ENCODE measurements around the gene RGS9BP.
A peak's percentile ranks its signal among the peaks of the same experiment; 100 is the strongest.
"Not testable (repeated sequence)": the region's sequence is repeated elsewhere in the genome, so short reads cannot be mapped to it uniquely, and the experiment has no call there.

The RGS9BP gene, protein sequence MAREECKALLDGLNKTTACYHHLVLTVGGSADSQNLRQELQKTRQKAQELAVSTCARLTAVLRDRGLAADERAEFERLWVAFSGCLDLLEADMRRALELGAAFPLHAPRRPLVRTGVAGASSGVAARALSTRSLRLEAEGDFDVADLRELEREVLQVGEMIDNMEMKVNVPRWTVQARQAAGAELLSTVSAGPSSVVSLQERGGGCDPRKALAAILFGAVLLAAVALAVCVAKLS

DNA sequence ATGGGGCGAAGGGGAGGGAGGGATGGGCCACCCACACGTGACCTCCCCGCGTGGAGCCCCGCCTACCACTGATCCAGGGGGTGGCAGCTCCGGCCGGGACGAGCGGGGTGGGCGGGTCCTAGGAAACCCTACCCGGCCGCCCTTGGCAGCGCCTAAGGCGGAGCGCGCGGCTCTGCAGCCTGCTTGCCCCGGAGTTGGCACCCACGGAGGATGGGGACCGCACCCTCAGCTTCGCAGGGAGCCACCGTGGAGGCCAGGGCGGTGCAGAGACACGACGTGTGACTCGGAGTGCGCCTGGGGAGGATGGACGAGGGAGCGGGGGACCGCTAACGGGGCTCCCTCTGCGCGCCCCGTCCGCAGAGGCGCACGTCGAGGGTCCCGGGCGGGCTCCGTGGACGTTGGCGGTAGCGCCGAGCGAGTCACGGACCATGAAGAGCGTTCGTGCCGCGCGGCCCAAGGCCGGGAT, at the start of gene RGS9BP:
RGS9BP (plus strand) TSS at position 129 of the 466 bp plus-strand sequence. CDS start 416 bp downstream, outside the sequence.
- peak; percentile 60 for DNase-seq

DNA sequence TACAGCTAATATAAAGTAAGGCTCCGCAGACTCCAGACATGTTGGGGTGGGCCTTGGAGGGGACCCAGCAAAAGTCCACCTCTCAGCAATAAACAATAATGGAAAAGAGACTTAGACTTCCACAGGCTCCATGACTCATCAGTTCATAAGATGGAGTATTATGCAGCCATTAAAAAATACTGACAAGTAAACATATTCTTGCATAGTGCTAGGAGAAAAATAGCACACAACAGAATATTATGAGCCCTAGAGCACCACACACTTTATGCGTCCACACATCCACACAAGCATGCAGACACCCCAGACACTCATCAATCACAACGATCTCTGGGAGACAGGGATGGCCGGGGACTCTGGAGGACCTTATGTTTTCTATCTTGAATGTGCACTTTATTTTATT, 48.7 kb upstream of the RGS9BP start:
- DNase-seq: no peak

DNA sequence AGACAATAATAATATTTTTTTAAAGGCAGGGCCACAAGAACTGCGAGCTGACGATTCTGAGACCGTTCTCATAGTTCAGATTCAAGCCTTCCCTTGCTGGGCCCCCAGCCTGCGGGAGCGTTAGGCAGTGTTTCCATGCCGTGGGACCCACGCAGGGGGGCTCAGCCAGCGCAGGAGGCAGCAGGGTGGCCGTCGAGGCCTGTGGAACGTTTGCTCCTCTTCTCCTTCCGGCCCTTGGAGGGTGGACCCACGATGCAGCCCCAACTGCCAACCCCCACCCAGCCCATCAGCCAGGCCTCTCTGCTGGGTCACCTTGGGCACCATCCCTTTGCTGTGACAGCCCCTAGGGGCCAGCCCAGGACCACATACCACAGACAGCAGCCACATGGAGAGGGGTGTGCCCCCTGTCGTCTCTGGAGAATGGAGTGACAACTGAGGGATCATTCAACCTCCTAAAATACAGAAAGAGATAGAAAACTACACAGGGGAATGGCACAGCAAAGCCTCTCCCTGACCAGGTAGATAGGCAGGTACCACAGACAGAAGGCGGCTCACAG, 47.9 kb upstream of the RGS9BP start:
- DNase-seq: no peak

DNA sequence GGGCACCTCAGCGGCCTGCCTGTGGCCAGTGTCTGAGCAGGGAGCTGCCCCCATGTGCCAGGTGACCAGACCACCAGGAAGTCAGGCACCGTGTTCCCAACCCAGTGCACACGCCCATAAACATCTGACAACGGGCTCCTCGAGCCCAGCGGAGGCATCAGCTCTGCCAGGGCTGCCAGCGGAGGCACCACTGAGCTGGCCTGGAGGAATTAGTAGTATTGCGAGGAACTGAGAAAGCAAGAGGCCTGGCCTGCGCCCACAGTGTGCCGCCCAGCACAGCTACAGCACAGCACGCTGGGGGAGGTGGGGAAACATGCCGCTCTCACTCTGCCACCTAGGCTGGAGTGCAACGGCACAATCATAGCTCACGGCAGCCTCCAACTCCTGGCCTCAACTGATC, 45.3 kb upstream of the RGS9BP start:
- DNase-seq: no peak

DNA sequence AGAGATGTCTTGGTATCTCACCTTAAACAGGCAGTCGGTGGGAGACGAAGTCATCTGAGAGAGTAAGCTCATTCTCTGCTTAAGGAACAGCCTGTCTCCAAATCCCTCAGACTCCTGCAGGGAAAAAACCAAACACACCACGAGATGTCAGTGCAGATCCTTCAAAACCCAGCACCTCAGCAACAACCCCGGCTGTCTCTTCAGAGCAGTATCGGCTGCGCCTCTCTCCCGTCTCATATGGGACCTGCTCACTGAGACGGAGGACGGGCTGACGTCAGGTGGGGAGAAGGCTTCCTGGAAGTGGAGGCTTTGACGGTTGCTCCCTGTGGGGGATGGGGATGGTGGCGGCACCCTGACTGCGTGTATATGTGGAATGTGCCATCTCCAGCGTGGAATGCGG, 44.3 kb upstream of the RGS9BP start:
- no peak for DNase-seq

DNA sequence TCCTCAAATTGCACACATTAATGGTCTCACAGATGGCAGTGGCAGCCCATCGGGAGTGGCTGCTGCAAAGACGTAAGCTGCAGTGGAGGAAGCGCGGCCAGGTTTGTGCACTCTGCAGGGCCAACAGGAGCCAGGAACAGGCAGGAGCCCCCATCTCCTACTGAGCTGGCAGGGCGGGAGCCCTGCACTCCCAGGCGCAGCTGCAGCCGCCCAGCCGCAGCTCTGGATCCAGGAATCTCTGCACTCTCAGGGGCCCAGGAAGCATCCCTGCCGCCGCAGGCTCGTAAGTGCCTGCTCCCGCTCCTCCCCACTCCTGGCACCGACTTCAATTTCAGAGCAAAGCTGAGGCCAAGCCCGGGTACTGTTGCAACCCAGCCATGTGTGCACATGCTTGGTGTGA, 38.2 kb upstream of the RGS9BP start:
- DNase-seq: no peak

DNA sequence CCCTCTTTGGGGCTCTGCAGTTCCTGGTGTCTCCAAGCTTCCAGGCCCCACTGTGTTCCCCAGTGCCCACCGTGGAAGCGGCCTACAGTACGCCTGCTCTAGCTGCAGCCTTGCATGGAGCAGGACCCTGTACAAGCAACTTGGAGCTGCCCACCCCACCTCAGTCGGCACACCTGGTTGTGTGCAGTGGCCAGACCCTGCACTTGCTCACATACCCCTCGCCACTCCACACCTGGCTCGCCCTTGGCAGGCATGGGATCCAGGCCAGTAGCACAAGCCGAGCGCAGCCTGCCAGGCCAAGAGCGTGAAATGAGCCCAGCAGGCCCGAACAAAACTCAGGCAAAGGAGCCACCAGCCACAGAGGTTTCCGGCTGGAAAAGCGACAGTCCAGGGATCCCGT, 37.0 kb upstream of the RGS9BP start:
- no peak for DNase-seq

DNA sequence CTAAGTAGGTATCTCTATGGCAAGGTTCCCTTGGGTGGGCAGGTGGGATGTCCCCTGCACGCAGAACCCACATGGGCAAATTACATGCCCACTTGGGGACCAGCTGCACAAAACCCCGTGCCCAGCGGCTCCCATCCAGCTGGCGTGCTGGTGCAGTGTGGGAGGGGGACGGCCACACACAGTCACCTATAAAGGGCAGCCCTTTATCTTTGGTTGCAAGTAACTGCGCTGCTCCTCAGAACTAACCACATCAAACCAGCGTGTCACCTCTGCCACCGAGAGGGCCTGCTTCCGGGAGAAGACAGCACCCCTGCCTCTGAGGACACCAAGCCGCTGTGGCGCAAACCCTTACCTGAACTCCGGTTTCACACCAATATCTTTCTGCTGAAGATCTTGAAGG, 32.9 kb upstream of the RGS9BP start:
- DNase-seq: no peak

DNA sequence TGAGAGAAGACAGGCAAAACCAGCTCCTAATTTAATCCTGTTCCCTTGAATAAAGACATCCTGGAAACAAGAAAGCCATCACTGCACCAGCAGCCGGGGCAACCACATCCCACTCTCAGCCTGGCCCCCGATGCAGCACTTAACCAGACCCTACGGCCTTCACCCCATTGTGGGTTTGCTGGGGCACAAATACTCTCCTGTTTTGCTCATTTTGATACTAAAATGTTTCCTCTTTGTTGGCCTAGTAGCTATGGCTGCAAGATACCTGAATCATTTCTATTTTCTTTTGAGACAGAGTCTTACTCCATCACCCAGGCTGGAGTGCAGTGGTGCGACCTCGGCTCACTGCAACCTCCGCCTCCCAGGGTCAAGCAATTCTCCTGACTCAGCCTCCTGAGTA, 29.1 kb upstream of the RGS9BP start:
- no peak for DNase-seq

DNA sequence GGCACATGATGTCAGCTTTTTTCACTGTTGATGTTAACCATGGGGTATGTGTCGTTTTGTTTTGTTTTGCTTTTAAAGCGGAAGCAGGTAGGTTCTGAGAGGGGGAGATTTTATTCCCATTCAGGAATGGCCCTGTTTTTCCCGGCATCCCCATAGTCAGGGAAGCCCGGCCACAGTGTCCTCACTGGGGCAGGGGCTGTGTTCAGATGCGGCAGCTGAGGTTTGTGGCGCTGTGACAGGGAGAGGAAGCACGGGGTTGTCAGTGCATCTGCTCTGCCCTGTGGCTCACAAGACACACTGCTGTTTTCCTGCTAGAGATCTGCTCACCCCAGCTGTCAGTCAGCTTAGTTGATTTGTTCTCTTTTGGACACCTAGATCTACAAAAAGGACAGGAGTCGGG, 28.3 kb upstream of the RGS9BP start:
- DNase-seq: no peak

DNA sequence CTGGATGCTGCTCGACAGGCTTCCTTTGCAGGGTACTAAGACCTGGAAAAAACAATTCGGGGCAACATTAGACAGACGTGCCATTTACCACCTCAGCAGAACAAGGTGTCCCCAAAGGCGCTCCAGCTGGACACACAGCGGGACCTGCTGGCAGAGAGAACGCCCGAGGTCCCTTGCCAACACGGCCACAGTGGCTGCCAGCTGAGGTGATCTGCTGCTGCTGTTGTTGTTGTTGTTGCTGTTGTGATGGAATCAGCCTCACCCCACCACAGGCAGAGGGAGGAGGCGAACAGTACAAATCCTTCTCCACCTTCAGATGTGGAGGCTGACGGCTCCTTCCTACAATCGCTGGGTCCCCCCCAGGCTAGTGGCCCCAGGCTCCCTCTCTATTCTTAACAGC, 25.9 kb upstream of the RGS9BP start:
- DNase-seq: no peak

DNA sequence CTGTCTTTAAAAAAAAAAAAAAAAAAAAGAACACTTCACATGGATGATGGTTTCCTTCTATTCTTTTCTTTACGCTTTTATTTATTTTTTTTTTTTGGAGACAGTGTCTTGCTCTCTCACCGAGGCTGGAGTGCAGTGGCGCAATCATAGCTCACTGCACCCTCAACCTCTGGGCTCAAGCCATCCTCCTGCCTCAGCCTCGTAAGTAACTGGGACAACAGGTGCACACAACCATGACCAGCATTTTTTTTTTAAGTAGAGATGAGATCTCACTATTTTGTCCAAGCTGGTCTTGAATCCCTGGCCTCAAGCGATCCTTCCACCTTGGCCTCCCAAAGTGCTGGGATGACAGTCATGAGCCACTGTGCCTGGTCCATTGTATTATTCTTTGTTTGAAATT, 25.0 kb upstream of the RGS9BP start:
- no peak for DNase-seq

DNA sequence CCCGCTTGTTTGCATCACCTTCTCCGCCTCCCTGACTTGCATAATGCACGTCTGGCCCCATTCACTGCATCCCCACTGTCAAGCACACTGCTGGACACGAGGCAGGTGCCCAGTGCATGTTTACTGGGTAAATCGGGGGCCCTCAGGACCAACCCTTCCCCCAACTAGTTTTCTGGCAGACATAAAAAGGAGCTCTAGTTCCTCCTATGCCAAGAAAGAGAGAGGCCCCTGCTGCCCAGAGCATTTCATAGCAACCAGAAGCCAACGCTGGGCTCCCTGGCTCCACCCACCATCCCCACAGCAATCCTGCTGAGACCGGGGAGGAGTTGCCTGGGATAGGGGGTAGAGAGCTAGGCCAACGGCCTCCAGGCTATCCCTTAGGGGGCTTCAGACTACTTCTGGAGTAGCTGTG, 23.9 kb upstream of the RGS9BP start:
- no peak for DNase-seq

DNA sequence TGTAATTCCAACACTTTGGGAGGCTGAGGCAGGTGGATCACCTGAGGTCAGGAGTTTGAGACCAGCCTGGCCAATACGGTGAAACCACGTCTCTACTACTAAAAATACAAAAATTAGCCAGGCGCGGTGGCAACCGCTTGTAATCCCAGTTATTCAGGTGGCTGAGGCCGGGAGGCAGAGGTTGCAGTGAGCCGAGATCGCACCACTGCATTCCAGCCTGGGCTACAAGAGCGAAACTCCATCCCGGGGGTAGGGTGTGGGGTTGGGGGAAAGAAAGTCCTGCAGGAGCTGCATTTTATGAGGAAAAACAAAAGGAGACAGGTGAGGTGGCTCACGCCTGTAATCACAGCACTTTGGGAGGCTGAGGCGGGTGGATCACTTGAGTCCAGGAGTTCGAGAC, 23.3 kb upstream of the RGS9BP start:
- DNase-seq: not testable (repeated sequence)

DNA sequence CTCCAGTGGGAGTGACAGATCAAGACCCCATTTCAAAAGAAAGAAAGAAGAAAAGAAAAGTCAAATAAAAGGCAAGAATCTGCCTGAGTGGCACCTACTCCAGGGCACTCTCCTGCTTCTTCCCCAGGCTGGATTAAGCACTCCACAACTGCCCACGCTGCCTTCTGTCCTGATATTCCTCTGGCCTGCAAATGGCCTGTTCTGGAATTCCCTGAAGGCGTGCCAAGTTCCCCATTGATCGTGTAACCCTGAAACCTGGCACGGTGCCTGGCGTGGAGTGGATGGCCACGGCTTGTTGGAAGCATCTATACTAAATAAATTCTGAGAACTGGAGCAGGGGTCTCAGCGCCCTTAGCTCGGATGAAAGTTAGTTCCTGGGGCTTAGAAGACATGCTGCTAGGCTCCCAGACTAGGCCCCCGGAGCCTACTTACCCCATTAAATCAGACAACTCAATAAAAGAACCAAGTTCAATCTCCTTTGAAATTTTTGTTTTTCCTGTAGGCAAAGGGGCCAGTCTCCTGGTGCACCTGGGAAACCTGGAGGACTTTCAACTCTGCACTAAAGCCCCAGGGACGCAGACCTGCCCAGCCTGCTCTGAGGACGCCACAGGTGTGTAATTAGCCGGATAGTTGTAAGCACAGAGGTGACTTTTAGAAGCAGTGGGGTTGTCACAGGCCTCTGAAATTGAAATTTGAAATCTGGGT, 22.6 kb upstream of the RGS9BP start:
- peak; percentile 41 for DNase-seq

DNA sequence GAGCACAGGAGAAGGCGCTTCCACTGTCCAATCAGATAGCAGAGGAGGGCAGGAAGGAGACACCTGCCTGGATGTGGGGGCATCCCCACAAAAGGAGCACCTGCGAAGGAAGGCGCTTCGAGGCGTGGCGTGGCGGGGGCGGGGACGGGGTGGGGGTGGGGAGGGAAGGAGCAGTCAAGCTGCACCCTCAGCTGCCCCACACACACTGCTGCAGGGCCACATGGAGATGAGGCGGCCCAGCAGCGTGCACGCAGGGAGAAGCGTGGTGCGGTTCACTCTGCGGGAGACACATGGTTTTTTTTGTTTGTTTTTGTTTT, 22.1 kb upstream of the RGS9BP start:
- DNase-seq: no peak

DNA sequence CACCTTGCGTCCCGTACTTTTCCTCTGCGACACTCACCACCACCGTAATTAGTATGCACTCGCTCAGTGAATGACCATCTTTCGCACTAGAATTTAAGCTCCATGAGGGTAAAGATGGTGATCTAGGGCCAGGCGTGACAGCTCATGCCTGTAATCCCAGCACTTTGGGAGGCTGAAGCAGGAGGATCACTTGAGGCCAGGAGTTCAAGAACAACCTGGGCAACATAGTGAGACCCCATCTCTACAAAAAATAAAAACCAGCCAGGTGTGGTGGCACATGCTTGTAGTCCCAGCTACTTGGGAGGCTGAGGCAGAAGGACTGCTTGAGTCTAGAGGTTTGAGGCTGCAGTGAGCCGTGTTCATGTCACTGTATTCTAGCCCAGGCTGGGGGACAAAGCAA, 19.3 kb upstream of the RGS9BP start:
- not testable (repeated sequence) for DNase-seq

DNA sequence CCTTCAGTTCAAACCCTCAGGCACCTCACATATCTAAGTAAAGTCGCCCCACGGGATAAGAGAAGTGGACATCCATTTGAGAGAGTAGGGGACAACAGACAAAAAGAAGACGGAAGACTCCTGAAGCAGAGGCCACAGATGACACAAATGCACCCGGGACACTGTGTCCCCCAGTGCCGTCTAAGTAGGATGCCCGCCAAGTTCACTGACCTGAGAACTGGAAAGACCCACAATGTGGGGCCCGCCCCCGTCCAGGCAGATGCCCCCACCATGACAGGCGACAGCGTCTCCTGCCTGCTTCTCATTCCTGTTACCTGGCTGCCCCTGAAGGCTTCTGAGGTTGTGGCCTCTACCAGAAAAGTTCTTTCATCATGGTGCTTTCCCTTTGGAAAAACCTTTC, 17.6 kb upstream of the RGS9BP start:
- DNase-seq: no peak

DNA sequence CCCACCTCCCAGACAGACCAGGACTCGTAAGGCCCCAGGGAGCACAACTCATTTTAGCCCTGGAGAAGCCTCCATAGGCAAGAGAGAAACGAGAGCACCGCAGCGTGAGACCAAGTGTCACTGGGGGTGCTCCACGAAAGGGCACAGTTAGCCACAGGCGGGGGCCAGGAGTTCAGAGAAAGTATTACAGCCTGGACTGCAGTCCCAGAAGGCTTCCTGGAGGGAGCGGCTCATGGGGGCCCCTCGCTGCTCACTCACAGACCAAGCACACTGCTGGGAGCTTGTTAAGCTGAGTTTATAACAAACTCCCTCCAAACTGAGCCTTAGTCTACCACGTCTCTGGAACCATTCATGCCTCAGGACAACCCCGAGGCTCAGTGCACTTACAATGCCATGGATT, 17.1 kb upstream of the RGS9BP start:
- DNase-seq: no peak

DNA sequence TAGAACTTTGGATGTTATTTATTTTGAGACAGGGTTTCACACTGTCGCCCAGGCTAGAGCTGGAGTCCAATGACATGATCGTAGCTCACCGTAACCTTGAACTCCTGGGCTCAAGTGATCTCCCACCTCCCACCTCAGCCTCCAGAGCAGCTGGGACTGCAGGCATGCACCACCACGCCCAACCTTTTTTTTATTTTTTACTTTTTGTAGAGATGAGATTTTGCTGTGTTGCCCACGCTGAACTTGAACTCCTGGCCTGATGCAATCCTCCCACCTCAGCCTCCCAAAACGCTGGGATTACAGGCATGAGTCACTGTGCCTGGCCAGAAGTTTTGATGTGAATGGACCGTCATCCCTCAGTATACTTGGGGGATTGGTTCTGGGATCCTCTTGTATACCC, 14.3 kb upstream of the RGS9BP start:
- DNase-seq: no peak

DNA sequence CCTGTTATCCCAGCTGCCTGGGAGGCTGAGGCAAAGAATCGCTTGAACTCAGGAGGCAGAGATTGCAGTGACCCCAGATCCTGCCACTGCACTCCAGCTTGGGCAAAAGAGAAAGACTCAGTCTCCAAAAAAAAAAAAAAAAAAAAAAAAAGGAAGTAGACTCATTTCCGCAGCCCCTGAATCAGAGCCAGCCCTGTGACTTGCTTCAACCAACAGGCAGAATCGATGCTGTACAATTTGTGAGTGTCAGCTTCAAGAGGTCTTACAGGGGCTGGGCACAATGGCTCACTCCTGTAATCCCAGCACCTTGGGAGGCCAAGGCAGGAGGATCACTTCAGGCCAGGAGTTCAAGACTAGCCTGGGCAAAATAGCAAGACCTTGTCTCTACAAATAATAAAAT, 13.5 kb upstream of the RGS9BP start:
- DNase-seq: peak; percentile 19

DNA sequence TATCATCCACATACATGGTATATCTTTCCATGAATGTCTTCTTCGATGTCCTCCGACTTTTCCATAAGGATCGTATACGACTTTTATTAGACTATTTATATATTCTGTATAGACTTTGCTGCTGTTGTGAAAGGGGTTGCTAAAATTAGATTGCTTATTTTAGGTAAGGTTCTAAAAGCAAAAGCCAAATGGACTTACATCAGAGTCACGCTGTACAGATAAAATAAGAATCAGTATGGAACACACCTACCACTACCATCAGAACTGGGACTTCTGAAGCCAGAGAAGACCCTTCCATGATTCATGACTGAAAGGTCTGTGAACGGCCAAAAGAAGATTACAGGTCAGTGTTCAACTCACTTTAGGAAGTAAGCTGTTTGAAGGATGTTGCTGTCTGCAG, 9.6 kb upstream of the RGS9BP start:
- DNase-seq: no peak

DNA sequence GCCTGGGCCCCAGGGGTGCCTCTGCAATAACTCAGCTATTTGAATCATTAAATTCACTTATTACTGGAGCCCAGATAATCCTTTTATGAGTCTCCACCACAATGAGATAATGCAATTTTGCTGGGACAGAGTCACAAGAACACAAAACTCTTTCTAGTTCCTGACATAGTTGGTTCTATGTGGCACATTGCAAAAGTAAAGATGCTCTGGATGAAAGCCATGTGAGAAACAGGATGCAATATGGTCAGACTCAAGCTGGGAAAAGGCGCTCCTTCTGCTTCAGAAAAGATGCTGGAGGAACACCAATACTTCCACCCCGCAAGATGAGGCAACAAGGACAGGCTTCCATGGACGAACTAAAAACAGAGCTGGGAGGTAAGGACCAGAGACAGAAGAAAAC, 6.3 kb upstream of the RGS9BP start:
- DNase-seq: no peak

DNA sequence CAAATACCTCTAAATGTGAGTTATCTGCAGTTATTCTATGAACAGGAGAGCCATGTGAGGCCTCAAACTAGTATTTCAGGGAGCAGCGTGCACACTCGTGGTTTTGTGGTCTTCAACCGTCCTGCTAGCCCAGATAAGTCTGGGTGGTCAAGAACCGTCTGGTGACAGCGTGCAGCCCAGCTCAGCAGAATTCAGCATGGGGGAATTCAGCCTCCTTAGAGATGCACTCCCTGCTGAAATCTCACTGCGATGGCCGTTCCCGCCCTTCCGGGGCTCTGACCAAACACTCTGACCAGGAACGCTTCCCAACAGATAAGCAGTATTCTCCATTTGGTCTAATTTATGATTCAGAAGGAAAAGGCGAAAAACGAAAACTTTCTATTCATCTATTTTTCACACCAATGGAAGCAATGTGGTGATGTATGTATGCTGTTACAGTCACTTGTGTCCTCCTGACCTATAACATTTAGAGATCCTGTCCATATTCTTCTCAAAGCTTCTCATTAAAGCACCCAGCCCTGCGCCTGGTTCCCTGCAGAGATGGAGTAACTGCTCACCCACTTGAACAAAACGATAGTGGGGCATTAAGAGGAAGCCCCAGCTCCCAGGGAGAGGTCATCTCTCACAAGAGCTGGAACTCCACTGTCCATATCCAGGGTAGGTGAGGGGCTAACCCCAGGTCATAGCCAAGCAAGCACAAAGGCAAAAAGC, 3.6 kb upstream of the RGS9BP start:
- DNase-seq: peak; percentile 16
